Measurements from ENCODE around the gene CCNY.

The CCNY gene

GRCh38 chr10:35486297-35486990 lies 150.1 kb downstream of the CCNY start:
- H3K4me3 Mint-ChIP-seq = no peak overlapping the region
- no peak overlapping the region for H3K27ac Mint-ChIP-seq
- H3K9me3 Mint-ChIP-seq = no peaks in the 10 kb centered on the region
- peaks cover 15% of the 10 kb centered on the region for H3K4me1 Mint-ChIP-seq (ENCODE audit: low read depth)
- H3K36me3 Mint-ChIP-seq (ENCODE audit: low read depth) = peaks cover 34% of the 10 kb centered on the region
- no peaks in the 10 kb centered on the region for H3K27me3 Mint-ChIP-seq

- no peak overlapping the region for H3K27ac Mint-ChIP-seq
- H3K4me3 Mint-ChIP-seq = no peak overlapping the region
Observed at GRCh38 chr10:35487336-35488034, 151.2 kb downstream of the CCNY start.

GRCh38 chr10:35488228-35488627 lies 151.9 kb downstream of the CCNY start:
- Mint-ChIP-seq H3K4me3 (no peak overlapping the region), H3K27me3 (no peaks in the 10 kb centered on the region), H3K9me3 (no peaks in the 10 kb centered on the region), H3K4me1 (ENCODE audit: low read depth) (peaks cover 21% of the 10 kb centered on the region), H3K36me3 (ENCODE audit: low read depth) (peaks cover 40% of the 10 kb centered on the region), H3K27ac (no peak overlapping the region)

More at GRCh38 chr10:35487336-35488034, 151.2 kb downstream of the CCNY start:
- Mint-ChIP-seq H3K36me3 (ENCODE audit: low read depth) (peaks cover 40% of the 10 kb centered on the region), H3K4me1 (ENCODE audit: low read depth) (peaks cover 18% of the 10 kb centered on the region), H3K9me3 (no peaks in the 10 kb centered on the region), H3K27me3 (no peaks in the 10 kb centered on the region)

- H3K27me3 Mint-ChIP-seq = no peaks in the 10 kb centered on the region
- H3K4me3 Mint-ChIP-seq = no peak overlapping the region
- H3K9me3 Mint-ChIP-seq = no peaks in the 10 kb centered on the region
- H3K36me3 Mint-ChIP-seq (ENCODE audit: low read depth) = peaks cover 14% of the 10 kb centered on the region
- H3K27ac Mint-ChIP-seq = no peak overlapping the region
- peaks cover 41% of the 10 kb centered on the region for H3K4me1 Mint-ChIP-seq (ENCODE audit: low read depth)
Observed at GRCh38 chr10:35492386-35493195, 156.3 kb downstream of the CCNY start.

- H3K4me1 Mint-ChIP-seq (ENCODE audit: low read depth) = peaks cover 46% of the 10 kb centered on the region
- H3K36me3 Mint-ChIP-seq (ENCODE audit: low read depth) = peaks cover 14% of the 10 kb centered on the region
- H3K9me3 Mint-ChIP-seq = no peaks in the 10 kb centered on the region
- H3K27ac Mint-ChIP-seq = no peak overlapping the region
- H3K27me3 Mint-ChIP-seq = no peaks in the 10 kb centered on the region
- H3K4me3 Mint-ChIP-seq = no peak overlapping the region
Observed at GRCh38 chr10:35493196-35494118, 157.1 kb downstream of the CCNY start.

GRCh38 chr10:35495521-35496119 lies 159.3 kb downstream of the CCNY start:
- H3K27ac Mint-ChIP-seq = no peak overlapping the region
- no peaks in the 10 kb centered on the region for H3K27me3 Mint-ChIP-seq
- H3K4me1 Mint-ChIP-seq (ENCODE audit: low read depth) = peaks cover 55% of the 10 kb centered on the region
- no peaks in the 10 kb centered on the region for H3K9me3 Mint-ChIP-seq
- H3K4me3 Mint-ChIP-seq = no peak overlapping the region
- H3K36me3 Mint-ChIP-seq (ENCODE audit: low read depth) = peaks cover 6% of the 10 kb centered on the region

GRCh38 chr10:35497909-35498308 lies 161.6 kb downstream of the CCNY start:
- H3K4me1 Mint-ChIP-seq (ENCODE audit: low read depth) = peaks cover 45% of the 10 kb centered on the region
- H3K9me3 Mint-ChIP-seq = no peaks in the 10 kb centered on the region

GRCh38 chr10:35498693-35499092 lies 162.4 kb downstream of the CCNY start:
- H3K4me1 Mint-ChIP-seq (ENCODE audit: low read depth) = peaks cover 40% of the 10 kb centered on the region
- no peak overlapping the region for H3K4me3 Mint-ChIP-seq
- no peak overlapping the region for H3K27ac Mint-ChIP-seq
- no peaks in the 10 kb centered on the region for H3K27me3 Mint-ChIP-seq
- H3K9me3 Mint-ChIP-seq = no peaks in the 10 kb centered on the region
- H3K36me3 Mint-ChIP-seq (ENCODE audit: low read depth) = no peaks in the 10 kb centered on the region

More at GRCh38 chr10:35497909-35498308, 161.6 kb downstream of the CCNY start:
- Mint-ChIP-seq H3K27me3 (no peaks in the 10 kb centered on the region), H3K36me3 (ENCODE audit: low read depth) (no peaks in the 10 kb centered on the region), H3K27ac (no peak overlapping the region), H3K4me3 (no peak overlapping the region)

GRCh38 chr10:35501923-35502322 lies 165.6 kb downstream of the CCNY start:
- Mint-ChIP-seq H3K9me3 (no peaks in the 10 kb centered on the region), H3K4me1 (ENCODE audit: low read depth) (peaks cover 24% of the 10 kb centered on the region), H3K4me3 (no peak overlapping the region), H3K36me3 (ENCODE audit: low read depth) (no peaks in the 10 kb centered on the region), H3K27ac (no peak overlapping the region), H3K27me3 (no peaks in the 10 kb centered on the region)

GRCh38 chr10:35502692-35503091 lies 166.4 kb downstream of the CCNY start:
- peaks cover under 1% of the 10 kb centered on the region for H3K36me3 Mint-ChIP-seq (ENCODE audit: low read depth)
- H3K27ac Mint-ChIP-seq = no peak overlapping the region
- no peak overlapping the region for H3K4me3 Mint-ChIP-seq
- no peaks in the 10 kb centered on the region for H3K9me3 Mint-ChIP-seq
- peaks cover 25% of the 10 kb centered on the region for H3K4me1 Mint-ChIP-seq (ENCODE audit: low read depth)
- no peaks in the 10 kb centered on the region for H3K27me3 Mint-ChIP-seq

- Mint-ChIP-seq H3K27me3 (no peaks in the 10 kb centered on the region), H3K36me3 (ENCODE audit: low read depth) (peaks cover 8% of the 10 kb centered on the region), H3K4me3 (no peak overlapping the region), H3K4me1 (ENCODE audit: low read depth) (peaks cover 26% of the 10 kb centered on the region), H3K9me3 (no peaks in the 10 kb centered on the region), H3K27ac (no peak overlapping the region)
Observed at GRCh38 chr10:35503578-35503977, 167.3 kb downstream of the CCNY start.

- Mint-ChIP-seq H3K36me3 (ENCODE audit: low read depth) (peaks cover 8% of the 10 kb centered on the region), H3K4me3 (no peak overlapping the region), H3K4me1 (ENCODE audit: low read depth) (peaks cover 25% of the 10 kb centered on the region), H3K27me3 (no peaks in the 10 kb centered on the region), H3K27ac (no peak overlapping the region), H3K9me3 (no peaks in the 10 kb centered on the region)
Observed at GRCh38 chr10:35504132-35504531, 167.8 kb downstream of the CCNY start.

GRCh38 chr10:35505241-35505873 lies 169.0 kb downstream of the CCNY start:
- no peak overlapping the region for H3K4me3 Mint-ChIP-seq
- H3K27ac Mint-ChIP-seq = no peak overlapping the region
- H3K27me3 Mint-ChIP-seq = no peaks in the 10 kb centered on the region
- peaks cover 8% of the 10 kb centered on the region for H3K36me3 Mint-ChIP-seq (ENCODE audit: low read depth)
- no peaks in the 10 kb centered on the region for H3K9me3 Mint-ChIP-seq
- H3K4me1 Mint-ChIP-seq (ENCODE audit: low read depth) = peaks cover 25% of the 10 kb centered on the region
